ENCODE results near the gene HK2. TPM values are rescaled to one million over a fixed set of nuclear protein-coding genes. Genes with fewer than 3 reads are reported as not detected.

The HK2 gene
- total RNA-seq, 3 donors from 2014 or later: 9.8 to 39.2 (median 19.9) TPM

DNA sequence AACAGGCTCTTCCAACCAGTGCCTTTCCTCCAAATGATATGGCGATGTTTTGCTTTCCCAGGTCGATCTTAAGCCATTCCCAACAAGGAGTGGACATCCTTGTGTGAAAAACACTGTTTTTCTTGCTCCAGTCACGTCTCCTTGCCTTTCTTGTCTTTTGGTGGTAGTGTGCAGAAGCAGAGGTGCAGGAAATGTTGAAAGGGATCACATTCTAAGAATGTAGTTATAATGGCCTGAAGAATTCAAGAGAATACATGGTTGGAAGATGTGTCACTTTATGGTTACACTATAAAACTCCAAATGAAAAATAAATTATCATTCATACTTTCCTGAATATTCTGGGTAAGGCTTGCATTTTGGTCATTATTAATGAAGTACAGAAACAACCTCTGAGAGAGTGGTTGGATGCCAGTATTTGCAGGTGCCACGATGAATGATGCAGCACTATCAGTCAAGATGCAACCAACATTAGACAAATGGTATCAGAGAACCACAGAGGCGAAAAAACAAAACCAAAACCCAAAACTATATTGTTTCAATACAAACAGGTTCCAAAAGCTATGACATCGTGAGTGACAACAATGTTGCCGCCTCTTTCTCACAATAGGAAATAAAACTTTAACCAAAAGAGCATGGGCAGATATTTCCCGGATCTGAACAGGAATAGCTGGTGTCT is 97.0 kb downstream of the HK2 start:
- intact Hi-C loops (cut with DNase I; ENCODE audit: low total_unique reads): no loop called here
- DNase-seq (ENCODE audit: low spot score in 2 of 2): no peak
- no peak for TF ChIP-seq POLR2AphosphoS5 (IDR thresholded peaks at IDR 0.05)
- no peaks in the 10 kb centered on the region for H3K36me3 ChIP-seq
- no peak overlapping the region for H3K4me3 ChIP-seq
- H3K9me3 ChIP-seq: no peaks in the 10 kb centered on the region
- H3K27me3 ChIP-seq: no peaks in the 10 kb centered on the region
- no peaks in the 10 kb centered on the region for H3K4me1 ChIP-seq
- H3K27ac ChIP-seq: no peak overlapping the region

DNA sequence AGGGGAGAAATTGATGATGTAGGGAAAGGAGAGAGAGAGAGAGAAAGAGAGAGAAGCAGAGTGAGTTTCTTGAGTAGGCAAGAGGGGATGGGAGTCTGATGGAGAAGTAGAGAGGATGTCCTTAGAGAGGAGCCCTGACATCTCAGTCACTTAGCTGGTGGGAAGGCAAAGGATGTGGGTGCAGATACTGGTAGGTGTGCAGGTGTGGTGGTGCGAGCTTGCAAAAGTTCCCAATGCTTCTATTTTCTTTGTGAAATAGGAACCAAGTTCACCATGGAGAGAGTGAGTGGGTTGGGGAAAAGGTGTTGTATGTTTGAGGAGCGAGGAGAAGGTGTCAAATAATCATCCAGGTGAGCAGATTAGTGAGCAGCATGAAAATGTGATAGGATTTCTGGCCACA is 98.0 kb downstream of the HK2 start:
- H3K27me3 ChIP-seq: no peaks in the 10 kb centered on the region
- intact Hi-C loops (cut with DNase I; ENCODE audit: low total_unique reads): no loop called here
- H3K9me3 ChIP-seq: no peaks in the 10 kb centered on the region
- no peak overlapping the region for H3K4me3 ChIP-seq
- TF ChIP-seq POLR2AphosphoS5 (IDR thresholded peaks at IDR 0.05): no peak
- no peak for TF ChIP-seq POLR2A (IDR thresholded peaks at IDR 0.05)
- no peak for TF ChIP-seq CTCF (IDR thresholded peaks at IDR 0.05)
- no peak for DNase-seq (ENCODE audit: low spot score in 2 of 2)
- no peaks in the 10 kb centered on the region for H3K4me1 ChIP-seq
- no peaks in the 10 kb centered on the region for H3K36me3 ChIP-seq
- no peak overlapping the region for H3K27ac ChIP-seq

DNA sequence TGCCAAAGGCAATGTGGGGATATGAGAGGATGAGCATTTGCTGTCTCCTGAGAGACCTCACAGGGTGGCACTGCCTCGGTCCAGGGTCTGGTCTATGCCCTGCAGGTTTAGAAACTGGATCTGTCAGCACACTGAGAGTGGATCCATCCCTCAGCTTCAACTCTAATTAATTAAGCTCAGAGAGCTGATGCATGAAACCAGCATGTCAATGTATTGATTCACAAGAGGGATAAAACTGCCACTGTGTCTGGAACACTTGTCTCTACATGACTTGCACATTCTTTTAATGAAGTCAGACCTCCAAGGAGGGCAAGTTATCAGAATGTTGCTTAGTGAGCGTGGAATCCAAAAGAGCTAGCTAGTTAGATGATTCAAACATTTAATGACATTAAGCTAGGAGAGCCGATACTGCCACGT is 102.1 kb downstream of the HK2 start:
- Histone ChIP-seq H3K27ac (no peak overlapping the region), H3K9me3 (no peaks in the 10 kb centered on the region), H3K27me3 (no peaks in the 10 kb centered on the region), H3K36me3 (no peaks in the 10 kb centered on the region), H3K4me1 (no peaks in the 10 kb centered on the region), H3K4me3 (no peak overlapping the region)
- no peak for DNase-seq (ENCODE audit: low spot score in 2 of 2)
- TF ChIP-seq CTCF (IDR thresholded peaks at IDR 0.05): no peak
- TF ChIP-seq POLR2AphosphoS5 (IDR thresholded peaks at IDR 0.05): no peak
- TF ChIP-seq POLR2A (IDR thresholded peaks at IDR 0.05): no peak
- intact Hi-C loops (cut with DNase I; ENCODE audit: low total_unique reads): no loop called here

GRCh38 chr2:74937221-74937880 is 103.4 kb downstream of the HK2 start:
- no peak for TF ChIP-seq POLR2AphosphoS5 (IDR thresholded peaks at IDR 0.05)
- no peak for TF ChIP-seq CTCF (IDR thresholded peaks at IDR 0.05)
- no peak for TF ChIP-seq POLR2A (IDR thresholded peaks at IDR 0.05)
- H3K27ac ChIP-seq: no peak overlapping the region

GRCh38 chr2:74938264-74938663 is 104.3 kb downstream of the HK2 start:
- intact Hi-C loops (cut with DNase I; ENCODE audit: low total_unique reads): no loop called here
- H3K4me3 ChIP-seq: no peak overlapping the region
- H3K27me3 ChIP-seq: no peaks in the 10 kb centered on the region
- no peak for DNase-seq (ENCODE audit: low spot score in 2 of 2)
- no peak overlapping the region for H3K27ac ChIP-seq
- no peak for TF ChIP-seq POLR2AphosphoS5 (IDR thresholded peaks at IDR 0.05)
- TF ChIP-seq POLR2A (IDR thresholded peaks at IDR 0.05): no peak
- no peak for TF ChIP-seq CTCF (IDR thresholded peaks at IDR 0.05)
- H3K4me1 ChIP-seq: no peaks in the 10 kb centered on the region
- no peaks in the 10 kb centered on the region for H3K9me3 ChIP-seq
- no peaks in the 10 kb centered on the region for H3K36me3 ChIP-seq

More at GRCh38 chr2:74937221-74937880, 103.4 kb downstream of the HK2 start:
- H3K36me3 ChIP-seq: no peaks in the 10 kb centered on the region
- DNase-seq (ENCODE audit: low spot score in 2 of 2): no peak
- no peaks in the 10 kb centered on the region for H3K27me3 ChIP-seq
- H3K4me3 ChIP-seq: no peak overlapping the region
- H3K4me1 ChIP-seq: no peaks in the 10 kb centered on the region
- intact Hi-C loops (cut with DNase I; ENCODE audit: low total_unique reads): no loop called here
- H3K9me3 ChIP-seq: no peaks in the 10 kb centered on the region
